ENCODE data around the gene SYNDIG1. TPM values are rescaled to one million over a fixed set of nuclear protein-coding genes. Genes with fewer than 3 reads are reported as not detected.

Gene SYNDIG1
- total RNA-seq, 2 donors from 2014 or later, result 0.73 to 4.5 TPM

DNA sequence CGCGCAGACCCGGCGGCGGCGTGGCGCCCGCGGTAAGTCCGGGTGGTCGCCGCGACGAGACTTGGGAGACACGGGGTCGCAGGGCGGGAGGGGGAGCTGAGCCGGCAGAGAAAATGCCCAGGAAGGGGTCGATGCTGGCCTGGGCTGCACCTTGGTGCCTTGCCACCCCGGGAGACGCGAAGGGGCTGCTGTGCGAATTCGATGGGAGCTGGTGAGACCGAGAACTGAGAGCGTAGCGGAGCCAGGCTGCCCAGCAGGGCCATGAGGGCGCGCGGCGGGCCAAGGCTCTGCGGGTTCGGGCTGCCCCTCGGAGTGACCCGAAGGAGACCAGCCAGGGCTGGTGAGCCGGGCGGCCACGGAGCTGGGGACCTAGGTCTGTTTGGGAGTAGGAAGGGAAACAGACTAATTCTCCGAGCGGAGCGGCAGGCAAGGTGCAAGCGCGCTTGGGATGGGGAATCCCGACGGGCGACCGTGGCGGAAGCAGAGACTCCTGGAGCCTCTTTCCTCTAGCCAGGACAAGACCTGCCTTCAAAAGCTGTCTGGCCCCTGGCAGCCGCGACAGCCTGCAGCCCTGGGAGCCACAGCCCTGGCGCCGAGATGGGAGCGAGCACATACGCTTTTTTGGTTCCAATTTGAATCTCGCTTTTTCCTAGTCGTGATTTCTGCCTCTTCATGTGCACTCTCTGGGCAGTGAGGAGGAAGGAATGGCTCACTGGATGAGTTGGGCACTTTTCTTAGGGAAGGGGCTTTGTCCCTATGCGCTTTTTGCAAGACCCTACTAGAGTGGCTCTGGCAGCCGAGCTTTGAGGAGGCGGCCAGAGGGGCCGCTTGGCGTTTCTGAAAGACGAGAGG lies 691 bp downstream of the SYNDIG1 start:
- intact Hi-C loops (cut with DNase I), result no loop called here
- H3K27me3 ChIP-seq (replicated peaks; ENCODE audit: insufficient read depth), result peaks cover 14% of the 10 kb centered on the region
- H3K36me3 ChIP-seq, result no peaks in the 10 kb centered on the region
- no peak overlapping the region for H3K27ac ChIP-seq
- peak overlapping the region; percentile 27 to 35 for H3K4me3 ChIP-seq
- WGBS, result under 1% methylated on average over 37 of the region's 62 CpGs
- no peak for DNase-seq (ENCODE audit: low spot score)
- H3K4me1 ChIP-seq (replicated peaks), result no peaks in the 10 kb centered on the region
- TF ChIP-seq POLR2AphosphoS5 (IDR thresholded peaks at IDR 0.05) (no peak), POLR2A (IDR thresholded peaks at IDR 0.05) (no peak)
- TF ChIP-seq, protein P1, sequence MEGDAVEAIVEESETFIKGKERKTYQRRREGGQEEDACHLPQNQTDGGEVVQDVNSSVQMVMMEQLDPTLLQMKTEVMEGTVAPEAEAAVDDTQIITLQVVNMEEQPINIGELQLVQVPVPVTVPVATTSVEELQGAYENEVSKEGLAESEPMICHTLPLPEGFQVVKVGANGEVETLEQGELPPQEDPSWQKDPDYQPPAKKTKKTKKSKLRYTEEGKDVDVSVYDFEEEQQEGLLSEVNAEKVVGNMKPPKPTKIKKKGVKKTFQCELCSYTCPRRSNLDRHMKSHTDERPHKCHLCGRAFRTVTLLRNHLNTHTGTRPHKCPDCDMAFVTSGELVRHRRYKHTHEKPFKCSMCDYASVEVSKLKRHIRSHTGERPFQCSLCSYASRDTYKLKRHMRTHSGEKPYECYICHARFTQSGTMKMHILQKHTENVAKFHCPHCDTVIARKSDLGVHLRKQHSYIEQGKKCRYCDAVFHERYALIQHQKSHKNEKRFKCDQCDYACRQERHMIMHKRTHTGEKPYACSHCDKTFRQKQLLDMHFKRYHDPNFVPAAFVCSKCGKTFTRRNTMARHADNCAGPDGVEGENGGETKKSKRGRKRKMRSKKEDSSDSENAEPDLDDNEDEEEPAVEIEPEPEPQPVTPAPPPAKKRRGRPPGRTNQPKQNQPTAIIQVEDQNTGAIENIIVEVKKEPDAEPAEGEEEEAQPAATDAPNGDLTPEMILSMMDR (IDR thresholded peaks at IDR 0.05), result no peak
- no peaks in the 10 kb centered on the region for H3K9me3 ChIP-seq

DNA sequence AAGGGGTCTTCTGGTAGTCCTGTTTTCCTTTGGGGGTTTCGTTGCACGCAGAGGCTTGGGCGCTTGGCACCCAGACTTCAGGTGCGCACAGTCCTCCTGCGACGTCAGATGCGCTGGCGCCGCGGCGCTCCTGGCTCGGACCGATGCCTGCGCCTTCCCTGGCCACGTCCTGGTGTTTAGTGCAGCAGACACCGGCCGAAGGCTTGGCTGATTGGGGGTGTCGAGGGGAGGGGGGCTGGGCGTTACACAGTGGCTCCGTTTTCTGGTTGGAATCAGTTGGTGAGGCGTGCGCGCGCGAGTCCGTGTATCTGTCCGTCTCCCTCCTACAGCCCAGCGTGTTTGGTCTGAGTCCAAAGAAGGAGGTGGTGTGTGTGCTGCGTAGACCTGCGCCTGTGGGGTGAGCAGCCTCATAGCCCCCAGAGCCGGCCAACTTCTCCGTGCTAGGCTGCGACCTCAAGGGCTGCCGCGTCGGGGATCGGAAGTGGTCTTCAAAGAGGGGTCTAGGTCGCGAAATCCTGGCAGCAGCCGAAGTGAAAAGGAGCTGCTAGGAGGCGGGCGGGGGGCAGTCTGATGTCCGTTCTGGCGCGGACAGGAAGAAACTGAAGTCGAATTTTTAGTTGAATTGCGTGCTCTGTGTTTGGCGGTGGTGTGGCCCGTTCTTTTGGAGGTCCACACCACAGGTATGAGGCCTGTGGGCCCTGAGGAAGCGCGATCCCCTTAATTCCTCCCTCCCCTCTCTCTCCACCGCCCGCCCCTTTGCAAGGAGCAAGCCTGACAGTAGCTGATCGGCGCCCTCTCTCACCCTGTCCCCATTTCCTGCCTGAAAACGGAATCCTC lies 1.5 kb downstream of the SYNDIG1 start:
- DNase-seq (ENCODE audit: low spot score), result no peak
- WGBS, result 2% methylated on average over 56 of the region's 56 CpGs
- H3K27me3 ChIP-seq (replicated peaks; ENCODE audit: insufficient read depth), result peaks cover 14% of the 10 kb centered on the region
- H3K4me3 ChIP-seq, result peak overlapping the region; percentile 27 to 35
- H3K27ac ChIP-seq, result no peak overlapping the region
- H3K9me3 ChIP-seq, result no peaks in the 10 kb centered on the region
- TF ChIP-seq POLR2AphosphoS5 (IDR thresholded peaks at IDR 0.05) (no peak), POLR2A (IDR thresholded peaks at IDR 0.05) (no peak)
- TF ChIP-seq, protein P1 (IDR thresholded peaks at IDR 0.05), result no peak
- intact Hi-C loops (cut with DNase I), result no loop called here
- H3K36me3 ChIP-seq, result no peaks in the 10 kb centered on the region
- no peaks in the 10 kb centered on the region for H3K4me1 ChIP-seq (replicated peaks)

DNA sequence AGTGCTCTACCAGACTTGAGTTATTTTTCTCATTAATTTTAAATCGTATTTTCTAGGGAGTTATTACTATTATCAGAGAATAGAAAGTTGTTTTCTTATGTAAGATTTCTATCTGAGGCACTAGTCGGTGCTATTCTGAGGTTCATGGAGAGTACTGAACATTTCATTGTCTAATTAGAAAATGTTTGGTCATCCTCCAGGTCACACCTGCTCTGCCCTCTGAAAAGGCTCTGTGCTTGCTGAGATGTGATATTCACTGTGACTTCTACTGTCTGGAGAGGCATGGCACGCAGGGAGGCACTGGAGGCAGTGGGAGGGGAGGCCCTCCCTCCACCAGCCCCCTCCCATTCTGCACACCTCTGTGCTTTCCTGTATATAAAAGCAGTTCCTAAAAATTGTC lies 3.0 kb downstream of the SYNDIG1 start:
- Histone ChIP-seq H3K4me1 (replicated peaks) (no peaks in the 10 kb centered on the region), H3K4me3 (no peak overlapping the region), H3K36me3 (no peaks in the 10 kb centered on the region), H3K27me3 (replicated peaks; ENCODE audit: insufficient read depth) (peaks cover 14% of the 10 kb centered on the region), H3K9me3 (no peaks in the 10 kb centered on the region), H3K27ac (no peak overlapping the region)
- 76% methylated on average over 3 of the region's 3 CpGs for WGBS
- DNase-seq (ENCODE audit: low spot score), result no peak
- intact Hi-C loops (cut with DNase I), result no loop called here
- TF ChIP-seq, protein P1 (IDR thresholded peaks at IDR 0.05), result no peak
- TF ChIP-seq POLR2A (IDR thresholded peaks at IDR 0.05) (no peak), POLR2AphosphoS5 (IDR thresholded peaks at IDR 0.05) (no peak)

DNA sequence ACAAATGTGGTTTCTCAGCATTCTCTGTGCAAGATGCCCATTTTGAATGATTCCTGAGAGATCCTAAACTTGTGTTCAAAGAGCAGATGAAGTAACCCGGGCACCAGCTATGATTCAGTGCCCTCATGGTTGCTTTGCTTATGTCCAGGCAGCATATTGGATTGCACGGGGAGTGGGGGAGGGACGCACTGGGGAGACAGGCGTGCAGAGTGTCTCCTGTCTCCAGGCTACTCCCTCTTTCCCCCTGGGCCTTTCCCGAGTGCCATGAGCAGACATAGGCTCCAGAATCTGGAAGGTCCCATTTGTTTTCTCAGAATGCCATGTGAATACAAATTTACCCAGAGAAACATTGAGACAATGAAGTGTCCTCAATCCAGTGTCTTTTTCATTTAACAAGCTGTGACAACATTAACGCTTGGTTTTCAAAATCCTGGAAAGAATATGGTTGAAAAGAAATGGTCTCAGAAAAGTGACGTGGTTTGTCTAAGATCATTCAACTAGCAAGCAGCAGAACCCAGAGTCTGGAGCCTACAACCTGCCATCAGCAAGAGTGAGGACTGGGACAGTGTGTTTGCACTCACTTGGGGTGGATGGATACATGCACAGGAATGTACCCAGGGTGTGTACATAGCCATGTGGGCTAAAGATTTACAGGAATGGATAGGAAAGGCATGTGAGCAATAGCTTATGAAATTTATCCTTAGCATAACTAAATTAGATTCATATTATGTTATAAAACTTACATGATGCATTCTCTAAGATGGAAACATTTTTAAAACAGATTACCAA lies 4.2 kb downstream of the SYNDIG1 start:
- WGBS, result 76% methylated on average over 7 of the region's 7 CpGs
- H3K9me3 ChIP-seq, result no peaks in the 10 kb centered on the region
- no peak overlapping the region for H3K27ac ChIP-seq
- H3K4me3 ChIP-seq, result no peak overlapping the region
- peaks cover 14% of the 10 kb centered on the region for H3K27me3 ChIP-seq (replicated peaks; ENCODE audit: insufficient read depth)
- no peak for DNase-seq (ENCODE audit: low spot score)
- no peaks in the 10 kb centered on the region for H3K4me1 ChIP-seq (replicated peaks)
- H3K36me3 ChIP-seq, result no peaks in the 10 kb centered on the region
- intact Hi-C loops (cut with DNase I), result no loop called here
- TF ChIP-seq POLR2AphosphoS5 (IDR thresholded peaks at IDR 0.05), result no peak
- no peak for TF ChIP-seq POLR2A (IDR thresholded peaks at IDR 0.05)
- TF ChIP-seq, protein P1 (IDR thresholded peaks at IDR 0.05), result no peak

Data from prostate gland (tissue), 2 donors.